Measurements from ENCODE around the gene TPRX2.

The TPRX2 gene

DNA sequence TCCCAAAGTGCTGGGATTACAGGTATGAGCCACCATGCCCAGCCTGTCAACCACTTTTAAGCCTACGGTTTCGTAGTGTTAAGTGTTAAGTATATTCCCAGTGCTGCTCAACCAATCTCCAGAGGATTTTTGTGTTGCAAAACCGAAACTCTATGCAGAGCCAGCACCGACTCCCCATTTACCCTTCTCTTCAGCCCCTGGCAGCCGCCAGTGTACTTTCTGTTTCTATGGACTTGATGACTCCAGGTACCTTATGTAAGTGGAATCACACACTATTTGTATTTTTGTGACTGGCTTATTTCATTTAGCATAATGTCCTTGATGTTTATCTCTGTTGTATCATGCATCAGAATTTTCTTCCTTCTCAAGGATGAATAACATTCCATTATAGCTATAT, 26.0 kb downstream of the TPRX2 start:
- in situ Hi-C loops (cut with HindIII; ENCODE audit: low sequenced_read_pairs): no loop called here
- DNase-seq (ENCODE audit: low read depth, low spot score): no peak
- TF ChIP-seq, protein P1, sequence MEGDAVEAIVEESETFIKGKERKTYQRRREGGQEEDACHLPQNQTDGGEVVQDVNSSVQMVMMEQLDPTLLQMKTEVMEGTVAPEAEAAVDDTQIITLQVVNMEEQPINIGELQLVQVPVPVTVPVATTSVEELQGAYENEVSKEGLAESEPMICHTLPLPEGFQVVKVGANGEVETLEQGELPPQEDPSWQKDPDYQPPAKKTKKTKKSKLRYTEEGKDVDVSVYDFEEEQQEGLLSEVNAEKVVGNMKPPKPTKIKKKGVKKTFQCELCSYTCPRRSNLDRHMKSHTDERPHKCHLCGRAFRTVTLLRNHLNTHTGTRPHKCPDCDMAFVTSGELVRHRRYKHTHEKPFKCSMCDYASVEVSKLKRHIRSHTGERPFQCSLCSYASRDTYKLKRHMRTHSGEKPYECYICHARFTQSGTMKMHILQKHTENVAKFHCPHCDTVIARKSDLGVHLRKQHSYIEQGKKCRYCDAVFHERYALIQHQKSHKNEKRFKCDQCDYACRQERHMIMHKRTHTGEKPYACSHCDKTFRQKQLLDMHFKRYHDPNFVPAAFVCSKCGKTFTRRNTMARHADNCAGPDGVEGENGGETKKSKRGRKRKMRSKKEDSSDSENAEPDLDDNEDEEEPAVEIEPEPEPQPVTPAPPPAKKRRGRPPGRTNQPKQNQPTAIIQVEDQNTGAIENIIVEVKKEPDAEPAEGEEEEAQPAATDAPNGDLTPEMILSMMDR (IDR thresholded peaks at IDR 0.05; ENCODE audit: low read depth, low read length): no peak
- no peak overlapping the region for H3K4me3 ChIP-seq (ENCODE audit: low read depth, low read length)

DNA sequence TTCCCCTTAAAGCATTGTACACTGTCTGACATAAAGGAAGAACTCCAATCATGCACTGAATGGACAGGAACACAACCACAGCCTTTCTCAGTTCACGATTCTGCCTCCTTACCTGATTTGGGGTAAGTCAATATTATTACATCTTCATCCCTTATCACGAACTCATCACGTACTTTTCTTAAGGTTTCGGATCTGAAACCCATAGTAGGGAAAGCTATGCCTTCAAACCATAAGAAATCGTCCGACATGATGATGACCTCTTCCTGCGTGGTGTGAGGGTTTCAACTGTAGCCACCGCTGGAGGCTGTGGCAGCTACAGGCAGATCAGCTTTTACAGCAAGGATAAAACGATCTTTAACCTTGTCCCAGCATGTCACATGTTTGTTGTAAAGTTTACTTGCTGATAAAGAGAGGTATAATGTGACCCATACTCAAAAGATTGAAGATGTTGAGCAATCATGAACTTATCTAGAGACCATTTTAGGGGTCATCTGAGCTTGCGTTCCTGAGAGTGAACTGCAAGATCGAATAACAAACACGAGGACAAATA, 27.1 kb downstream of the TPRX2 start, which contains the start of gene SULT2A1:
Gene SULT2A1, minus strand, starts transcription at position 306 of the 550 bp plus-strand sequence. Its CDS starts 58 bp downstream, at position 248.
- TF ChIP-seq, protein P1 (IDR thresholded peaks at IDR 0.05; ENCODE audit: low read depth, low read length): no peak
- H3K4me3 ChIP-seq (ENCODE audit: low read depth, low read length): no peak within 1 kb of the TSS
- in situ Hi-C loops (cut with HindIII; ENCODE audit: low sequenced_read_pairs): no loop called here
- no peak for DNase-seq (ENCODE audit: low read depth, low spot score)

DNA sequence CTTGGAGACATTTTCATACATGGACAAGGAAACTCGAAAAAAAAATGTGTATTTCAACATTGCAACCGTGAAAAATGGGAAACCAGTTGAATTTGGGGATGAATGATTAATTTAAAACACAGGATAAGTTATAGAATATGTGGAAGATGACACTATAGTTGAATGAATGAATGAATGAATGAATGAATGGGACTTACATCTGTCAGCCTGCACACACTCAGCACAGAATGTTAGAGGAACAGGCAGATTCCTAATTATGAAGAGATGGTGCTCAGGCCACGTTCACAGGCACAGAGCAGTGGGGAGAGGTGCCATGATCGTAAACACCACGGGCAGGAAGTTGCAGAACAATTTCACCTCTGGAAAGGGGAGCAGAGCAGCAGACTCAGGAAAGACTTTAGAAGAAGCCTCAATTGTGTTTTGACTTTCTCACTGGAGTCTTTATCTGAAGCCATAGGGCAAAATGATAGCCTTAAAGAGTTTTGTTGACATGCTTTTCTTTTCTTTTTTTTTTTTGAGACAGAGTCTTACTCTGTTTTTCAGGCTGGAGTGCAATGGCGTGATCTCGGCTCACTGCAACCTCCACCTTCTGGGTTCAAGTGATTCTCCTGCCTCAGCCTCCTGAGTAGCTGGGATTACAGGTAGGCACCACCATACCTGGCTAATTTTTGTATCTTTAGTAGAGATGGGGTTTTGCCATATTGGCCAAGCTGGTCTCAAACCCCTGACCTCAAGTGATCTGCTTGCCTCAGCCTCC, 32.0 kb downstream of the TPRX2 start:
- H3K4me3 ChIP-seq (ENCODE audit: low read depth, low read length): no peak overlapping the region
- in situ Hi-C loops (cut with HindIII; ENCODE audit: low sequenced_read_pairs): no loop called here
- TF ChIP-seq, protein P1 (IDR thresholded peaks at IDR 0.05; ENCODE audit: low read depth, low read length): no peak
- no peak for DNase-seq (ENCODE audit: low read depth, low spot score)

DNA sequence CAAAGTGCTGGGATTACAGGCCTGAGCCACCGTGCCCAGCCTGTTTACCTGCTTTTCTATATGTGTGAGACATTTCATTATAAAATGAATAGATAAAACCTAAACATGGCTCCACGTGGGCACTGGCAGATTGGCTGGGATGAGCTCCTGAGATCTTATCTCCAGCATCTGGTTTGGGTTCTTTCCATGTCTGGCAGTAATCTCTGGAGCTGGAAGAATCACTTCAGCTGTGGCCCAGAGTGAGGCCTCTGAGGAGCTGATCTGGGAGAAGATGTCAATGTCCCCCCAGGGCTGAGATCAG, 32.5 kb downstream of the TPRX2 start:
- TF ChIP-seq, protein P1 (IDR thresholded peaks at IDR 0.05; ENCODE audit: low read depth, low read length): no peak
- H3K4me3 ChIP-seq (ENCODE audit: low read depth, low read length): no peak overlapping the region
- no peak for DNase-seq (ENCODE audit: low read depth, low spot score)
- in situ Hi-C loops (cut with HindIII; ENCODE audit: low sequenced_read_pairs): no loop called here

DNA sequence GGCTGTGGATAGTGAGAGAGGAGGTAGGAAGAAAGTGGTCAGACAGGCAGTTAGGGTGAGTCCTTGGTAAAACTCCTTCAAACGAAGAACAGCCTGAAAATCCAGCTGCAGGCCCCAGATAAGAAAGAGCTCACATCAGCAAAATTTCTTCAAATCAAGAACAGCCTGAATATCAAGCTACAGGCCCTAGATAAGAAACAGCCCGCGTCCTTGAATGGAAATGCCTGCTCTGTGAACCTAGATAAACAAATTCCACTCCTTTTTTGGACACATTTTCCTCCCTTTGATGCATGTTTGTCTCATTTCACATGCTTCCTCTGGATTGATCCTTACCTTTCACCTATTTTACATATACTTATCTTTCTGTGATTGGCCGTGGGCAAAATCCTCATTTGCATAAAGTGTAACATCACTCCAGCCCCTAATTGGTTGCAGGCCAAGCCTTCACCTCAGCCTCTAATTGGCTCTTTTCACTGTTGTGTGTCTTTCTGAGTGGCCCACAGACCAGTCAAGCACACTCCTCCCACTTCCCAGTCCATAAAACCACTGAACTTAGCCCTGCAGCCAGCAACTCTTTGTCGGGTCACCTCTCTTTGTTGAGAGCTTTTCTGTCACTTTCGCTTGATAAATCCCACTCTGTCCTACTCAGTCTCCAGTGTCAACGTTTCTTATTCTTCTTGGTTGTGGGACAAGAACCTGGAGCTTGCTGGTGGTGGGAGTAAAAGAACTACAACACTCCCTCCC, 33.1 kb downstream of the TPRX2 start:
- TF ChIP-seq, protein P1 (IDR thresholded peaks at IDR 0.05; ENCODE audit: low read depth, low read length): no peak
- no peak for DNase-seq (ENCODE audit: low read depth, low spot score)
- no peak overlapping the region for H3K4me3 ChIP-seq (ENCODE audit: low read depth, low read length)
- in situ Hi-C loops (cut with HindIII; ENCODE audit: low sequenced_read_pairs): no loop called here

DNA sequence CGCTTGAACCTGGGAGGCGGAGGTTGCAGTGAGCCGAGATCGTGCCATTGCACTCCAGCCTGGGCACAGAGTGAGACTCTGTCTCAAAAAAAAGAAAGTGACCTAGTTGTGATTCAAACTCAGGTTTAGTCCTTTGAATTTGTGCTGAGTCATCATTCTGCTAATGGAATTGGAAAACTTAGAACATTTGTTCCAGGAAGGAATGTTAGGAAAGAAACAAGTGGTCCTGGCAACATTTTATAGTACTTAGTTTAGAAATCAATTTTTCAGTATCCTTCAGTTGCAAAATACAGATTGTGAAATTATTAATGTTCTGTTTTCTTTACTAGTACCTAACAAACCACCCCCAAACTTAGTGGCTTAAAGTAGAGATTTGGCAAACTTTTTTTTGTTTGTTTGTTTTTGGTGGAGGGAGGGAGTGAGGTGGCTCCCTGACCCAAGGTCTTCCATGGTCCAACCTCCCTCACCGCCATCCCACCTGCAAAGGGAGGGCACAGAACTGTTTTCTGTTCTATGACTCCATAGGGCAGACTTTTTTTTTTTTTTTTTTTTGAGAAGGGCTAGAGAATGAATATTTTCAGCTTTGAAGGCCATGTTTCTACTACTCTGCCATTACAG, 36.2 kb downstream of the TPRX2 start:
- TF ChIP-seq, protein P1 (IDR thresholded peaks at IDR 0.05; ENCODE audit: low read depth, low read length): no peak
- DNase-seq (ENCODE audit: low read depth, low spot score): no peak
- in situ Hi-C loops (cut with HindIII; ENCODE audit: low sequenced_read_pairs): no loop called here
- H3K4me3 ChIP-seq (ENCODE audit: low read depth, low read length): no peak overlapping the region

All from astrocyte of the spinal cord (primary cell).